HL-60 (cell line): ENCODE measurements around the gene C11orf91.

Experiments used
- DNase-seq, 2 experiments: peaks; one replicate each; pipeline ENCODE4 v3.0.0-alpha.2; 2010 to 2020; ENCODE audit warnings: low read depth in 1 of 2, low spot score in 1 of 2
- H3K27ac ChIP-seq: fragments of 250-450 bp; sonication (Bioruptor Pico); replicated peaks from 2 replicates; pipeline ENCODE4 v1.5.1; 2020; ENCODE audit warnings: mild to moderate bottlenecking, moderate library complexity
- H3K27me3 ChIP-seq: fragments of 250-450 bp; sonication (Bioruptor Pico); 2 replicates; pipeline ENCODE4 v1.5.1; 2021; ENCODE audit warnings: mild to moderate bottlenecking, moderate library complexity; ENCODE audit not compliant: insufficient read depth, poor library complexity, severe bottlenecking
- H3K4me3 ChIP-seq: replicated peaks from 2 replicates; pipeline ENCODE4 v1.5.1; 2011; ENCODE audit warnings: mild to moderate bottlenecking, control low read depth, low read length; ENCODE audit not compliant: insufficient read depth
- GABPA ChIP-seq: IDR thresholded peaks from 2 replicates; pipeline ENCODE4 v1.6.1; 2012; ENCODE audit warnings: low read depth
- POLR2AphosphoS5 ChIP-seq: IDR thresholded peaks from 2 replicates; pipeline ENCODE4 v1.6.1; 2012; ENCODE audit warnings: low read depth
- SPI1 ChIP-seq: IDR thresholded peaks from 2 replicates; pipeline ENCODE4 v1.6.1; 2012; ENCODE audit warnings: low read depth, mild to moderate bottlenecking, borderline replicate concordance
- long read RNA-seq: library from polyadenylated mRNA; unstranded; transcript quantifications from one replicate; pipeline ENCODE4 v2.0.0, GENCODE V29; 2020
- TF ChIP-seq, protein P1 (sequence below): IDR thresholded peaks from 2 replicates; pipeline ENCODE4 v1.6.1; 2012; ENCODE audit warnings: low read depth; ENCODE audit not compliant: insufficient replicate concordance
- TF ChIP-seq, protein P2 (sequence below): IDR thresholded peaks from one replicate; pipeline ENCODE4 v1.5.1; 2011; ENCODE audit warnings: low read length, control low read depth, inconsistent platforms; ENCODE audit not compliant: insufficient read depth

The C11orf91 gene, protein sequence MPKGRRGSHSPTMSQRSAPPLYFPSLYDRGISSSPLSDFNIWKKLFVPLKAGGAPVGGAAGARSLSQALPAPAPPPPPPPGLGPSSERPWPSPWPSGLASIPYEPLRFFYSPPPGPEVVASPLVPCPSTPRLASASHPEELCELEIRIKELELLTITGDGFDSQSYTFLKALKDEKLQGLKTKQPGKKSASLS
- long read RNA-seq = 0 reads

DNA sequence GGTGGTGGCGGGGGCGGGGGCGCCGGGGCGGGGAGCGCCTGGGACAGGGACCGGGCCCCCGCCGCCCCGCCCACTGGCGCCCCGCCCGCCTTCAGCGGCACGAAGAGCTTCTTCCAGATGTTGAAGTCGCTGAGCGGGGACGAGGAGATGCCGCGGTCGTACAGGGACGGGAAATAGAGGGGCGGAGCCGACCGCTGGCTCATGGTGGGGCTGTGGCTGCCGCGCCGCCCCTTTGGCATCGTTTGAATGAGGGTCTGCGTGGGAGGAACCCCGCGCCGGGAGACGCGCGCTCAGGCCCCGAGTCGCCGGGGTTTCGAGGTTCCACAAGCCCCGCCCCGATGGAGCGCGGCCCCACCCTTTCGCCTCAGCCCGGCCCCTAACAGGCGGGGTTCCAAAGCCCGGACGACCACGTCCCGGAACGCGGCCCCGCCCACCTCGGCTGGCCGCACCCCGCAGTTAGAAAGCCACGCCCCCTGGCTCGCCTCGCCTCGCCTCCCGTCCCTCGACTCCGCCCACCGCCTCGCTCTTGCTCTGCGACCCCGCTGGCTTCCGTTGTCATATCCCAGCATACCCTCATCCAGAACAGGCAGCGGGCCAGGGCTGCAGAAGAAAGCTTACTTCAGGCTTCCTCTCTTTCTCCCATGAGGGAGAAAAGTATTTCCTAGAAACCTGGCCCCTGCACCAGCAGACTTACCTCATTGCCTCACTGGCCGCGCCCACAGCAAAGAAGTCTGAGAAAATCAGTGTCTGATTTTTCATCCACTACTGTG lies at the start of gene C11orf91:
Gene C11orf91, minus strand, starts transcription at position 325 of the 770 bp plus-strand sequence. Its CDS starts 86 bp downstream, at position 239.
- peak within 1 kb of the TSS; percentile 63 for H3K27ac ChIP-seq
- DNase-seq = peak; percentile 72 to 89
- no peak for TF ChIP-seq POLR2AphosphoS5
- no peak for TF ChIP-seq SPI1
- TF ChIP-seq, protein P1, sequence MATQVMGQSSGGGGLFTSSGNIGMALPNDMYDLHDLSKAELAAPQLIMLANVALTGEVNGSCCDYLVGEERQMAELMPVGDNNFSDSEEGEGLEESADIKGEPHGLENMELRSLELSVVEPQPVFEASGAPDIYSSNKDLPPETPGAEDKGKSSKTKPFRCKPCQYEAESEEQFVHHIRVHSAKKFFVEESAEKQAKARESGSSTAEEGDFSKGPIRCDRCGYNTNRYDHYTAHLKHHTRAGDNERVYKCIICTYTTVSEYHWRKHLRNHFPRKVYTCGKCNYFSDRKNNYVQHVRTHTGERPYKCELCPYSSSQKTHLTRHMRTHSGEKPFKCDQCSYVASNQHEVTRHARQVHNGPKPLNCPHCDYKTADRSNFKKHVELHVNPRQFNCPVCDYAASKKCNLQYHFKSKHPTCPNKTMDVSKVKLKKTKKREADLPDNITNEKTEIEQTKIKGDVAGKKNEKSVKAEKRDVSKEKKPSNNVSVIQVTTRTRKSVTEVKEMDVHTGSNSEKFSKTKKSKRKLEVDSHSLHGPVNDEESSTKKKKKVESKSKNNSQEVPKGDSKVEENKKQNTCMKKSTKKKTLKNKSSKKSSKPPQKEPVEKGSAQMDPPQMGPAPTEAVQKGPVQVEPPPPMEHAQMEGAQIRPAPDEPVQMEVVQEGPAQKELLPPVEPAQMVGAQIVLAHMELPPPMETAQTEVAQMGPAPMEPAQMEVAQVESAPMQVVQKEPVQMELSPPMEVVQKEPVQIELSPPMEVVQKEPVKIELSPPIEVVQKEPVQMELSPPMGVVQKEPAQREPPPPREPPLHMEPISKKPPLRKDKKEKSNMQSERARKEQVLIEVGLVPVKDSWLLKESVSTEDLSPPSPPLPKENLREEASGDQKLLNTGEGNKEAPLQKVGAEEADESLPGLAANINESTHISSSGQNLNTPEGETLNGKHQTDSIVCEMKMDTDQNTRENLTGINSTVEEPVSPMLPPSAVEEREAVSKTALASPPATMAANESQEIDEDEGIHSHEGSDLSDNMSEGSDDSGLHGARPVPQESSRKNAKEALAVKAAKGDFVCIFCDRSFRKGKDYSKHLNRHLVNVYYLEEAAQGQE = no peak
- TF ChIP-seq, protein P2, sequence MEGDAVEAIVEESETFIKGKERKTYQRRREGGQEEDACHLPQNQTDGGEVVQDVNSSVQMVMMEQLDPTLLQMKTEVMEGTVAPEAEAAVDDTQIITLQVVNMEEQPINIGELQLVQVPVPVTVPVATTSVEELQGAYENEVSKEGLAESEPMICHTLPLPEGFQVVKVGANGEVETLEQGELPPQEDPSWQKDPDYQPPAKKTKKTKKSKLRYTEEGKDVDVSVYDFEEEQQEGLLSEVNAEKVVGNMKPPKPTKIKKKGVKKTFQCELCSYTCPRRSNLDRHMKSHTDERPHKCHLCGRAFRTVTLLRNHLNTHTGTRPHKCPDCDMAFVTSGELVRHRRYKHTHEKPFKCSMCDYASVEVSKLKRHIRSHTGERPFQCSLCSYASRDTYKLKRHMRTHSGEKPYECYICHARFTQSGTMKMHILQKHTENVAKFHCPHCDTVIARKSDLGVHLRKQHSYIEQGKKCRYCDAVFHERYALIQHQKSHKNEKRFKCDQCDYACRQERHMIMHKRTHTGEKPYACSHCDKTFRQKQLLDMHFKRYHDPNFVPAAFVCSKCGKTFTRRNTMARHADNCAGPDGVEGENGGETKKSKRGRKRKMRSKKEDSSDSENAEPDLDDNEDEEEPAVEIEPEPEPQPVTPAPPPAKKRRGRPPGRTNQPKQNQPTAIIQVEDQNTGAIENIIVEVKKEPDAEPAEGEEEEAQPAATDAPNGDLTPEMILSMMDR = no peak
- no peak for TF ChIP-seq GABPA

DNA sequence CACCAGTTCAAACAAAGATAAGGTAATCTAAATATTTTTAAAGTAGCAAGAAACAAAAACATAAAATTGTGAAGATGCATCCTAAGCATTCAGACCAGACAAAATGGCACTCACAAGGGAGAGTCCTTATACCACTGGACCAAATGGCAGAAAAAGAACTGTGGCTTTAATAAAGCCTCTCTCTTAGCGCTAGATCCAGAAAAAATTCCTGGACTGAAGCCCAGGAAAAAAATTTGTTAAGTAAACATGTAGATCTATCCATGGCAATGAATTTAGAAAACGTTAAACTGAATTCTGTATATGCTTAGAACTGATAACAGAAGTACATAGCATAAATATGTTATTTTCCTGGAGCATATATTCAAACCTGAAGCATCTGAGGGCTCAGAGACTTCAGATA lies 47.4 kb upstream of the C11orf91 start:
- DNase-seq = no peak
- Histone ChIP-seq H3K27me3 (no peaks in the 10 kb centered on the region), H3K4me3 (no peak overlapping the region), H3K27ac (no peak overlapping the region)
- TF ChIP-seq POLR2AphosphoS5 (no peak), SPI1 (no peak), GABPA (no peak)
- TF ChIP-seq, protein P2 = no peak

More for the DNA sequence above, at the start of gene C11orf91:
- Histone ChIP-seq H3K27me3 (no peaks in the 10 kb centered on the region), H3K4me3 (peak within 1 kb of the TSS; percentile 69)

DNA sequence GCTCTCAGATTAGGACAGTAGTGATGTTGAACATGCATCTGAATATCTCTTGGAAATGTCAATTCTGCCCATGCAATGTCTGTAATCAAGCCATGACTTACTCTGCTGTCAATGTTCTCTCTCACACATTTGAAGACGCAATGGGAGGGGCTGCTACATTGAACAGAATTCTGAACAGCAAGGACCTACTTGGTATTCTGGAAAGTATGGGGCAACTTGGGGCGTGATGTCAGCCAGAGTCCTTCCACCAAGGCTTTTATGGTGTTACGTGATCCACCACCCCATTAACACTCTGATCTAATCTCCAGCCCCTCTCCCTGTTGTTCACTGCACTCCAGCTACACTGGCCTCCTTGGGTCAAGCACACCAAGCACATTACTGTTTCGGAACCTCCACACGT lies 42.7 kb upstream of the C11orf91 start:
- no peak overlapping the region for H3K4me3 ChIP-seq
- DNase-seq = no peak
- TF ChIP-seq POLR2AphosphoS5 (no peak), SPI1 (no peak), GABPA (no peak)
- TF ChIP-seq, protein P2 = no peak
- TF ChIP-seq, protein P1 = no peak
- H3K27me3 ChIP-seq = no peaks in the 10 kb centered on the region
- H3K27ac ChIP-seq = no peak overlapping the region
